Mucosa of descending colon (tissue), 3 donors: ENCODE data around the gene FAM240A. TPM values are rescaled to one million over a fixed set of nuclear protein-coding genes. Genes with fewer than 3 reads are reported as not detected.
"Not testable (repeated sequence)": the region's sequence is repeated elsewhere in the genome, so short reads cannot be mapped to it uniquely, and the experiment has no call there.

ENCODE experiments used
- ATAC-seq: fragments of 200-7000 bp; cut with Tn5 transposase; one replicate; pipeline ENCODE4 v1.9.1; 2020; ENCODE audit warnings: mild to moderate bottlenecking, moderate library complexity
- DNase-seq, 3 donors: peaks; one replicate each; pipeline ENCODE4 v3.0.0-alpha.2; 2020
- H3K36me3 ChIP-seq: fragments of 200-600 bp; one replicate; pipeline ENCODE4 v1.8.0; 2021; ENCODE audit warnings: low read depth, mild to moderate bottlenecking
- H3K4me1 ChIP-seq: fragments of 200-600 bp; one replicate; pipeline ENCODE4 v1.8.0; 2021; ENCODE audit warnings: low read depth, mild to moderate bottlenecking
- H3K4me3 ChIP-seq: fragments of 200-600 bp; one replicate; pipeline ENCODE4 v1.8.0; 2021; ENCODE audit warnings: mild to moderate bottlenecking
- H3K9me3 ChIP-seq: fragments of 200-600 bp; one replicate; pipeline ENCODE4 v1.8.0; 2021; ENCODE audit warnings: mild to moderate bottlenecking
- intact Hi-C, 2 donors: fragments of 100-400 bp; cut with DNase I in 1 of 2; cut with micrococcal nuclease in 1 of 2; formaldehyde crosslinking; loops; one replicate each; pipeline versions ENCODE4 v1.11.0 to v1.11.1; 2022; cut with DNase I, micrococcal nuclease
- total RNA-seq, 3 donors: library from RNA; stranded (reverse); fragmentation: NEBNext Ultra II Directional in 2 of 3; extraction: Animal tissue kit (Norgen Biotek cat#: 25700) in 2 of 3; gene quantifications; one replicate each; pipeline versions ENCODE4 v1.2.1 to v1.2.4, GENCODE V29; 2021 to 2023
- TF ChIP-seq, protein P1 (sequence below): fragments of 200-600 bp; IDR thresholded peaks from one replicate; pipeline ENCODE4 v1.8.0; 2022; ENCODE audit warnings: antibody characterized with exemption, mild to moderate bottlenecking
- donor health status: DM: no; HTN: no; CAD: no; lungs with moderate emphysema.
- donor health status: DM: no; HTN: no; CAD: no.
- donor health status: DM: no; HTN: yes; CAD: no.

FAM240A gene
- total RNA-seq, 3 donors from 2014 or later = not detected

DNA sequence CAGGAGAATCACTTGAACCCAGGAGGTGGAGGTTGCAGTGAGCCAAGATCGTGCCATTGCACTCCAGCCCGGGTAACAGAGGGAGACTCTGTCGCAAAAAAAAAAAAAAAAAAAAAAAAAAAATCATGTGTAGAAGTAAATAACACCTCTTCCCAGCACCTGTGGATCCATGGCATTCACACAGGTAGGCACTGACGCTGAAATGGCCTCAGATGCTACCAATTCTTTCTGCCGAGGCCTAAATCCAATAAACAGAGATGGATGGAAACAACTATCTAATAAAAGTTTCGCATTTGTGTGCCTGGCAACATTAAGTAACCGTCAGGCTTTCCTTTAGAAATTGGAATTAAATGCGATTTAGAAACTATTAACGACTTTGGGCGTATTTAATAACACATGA, 35.9 kb upstream of the FAM240A start:
- no peaks in the 10 kb centered on the region for H3K9me3 ChIP-seq
- H3K4me1 ChIP-seq = peaks cover 14% of the 10 kb centered on the region
- intact Hi-C loops = no loop called here
- no peak overlapping the region for H3K4me3 ChIP-seq
- no peaks in the 10 kb centered on the region for H3K36me3 ChIP-seq
- TF ChIP-seq, protein P1, sequence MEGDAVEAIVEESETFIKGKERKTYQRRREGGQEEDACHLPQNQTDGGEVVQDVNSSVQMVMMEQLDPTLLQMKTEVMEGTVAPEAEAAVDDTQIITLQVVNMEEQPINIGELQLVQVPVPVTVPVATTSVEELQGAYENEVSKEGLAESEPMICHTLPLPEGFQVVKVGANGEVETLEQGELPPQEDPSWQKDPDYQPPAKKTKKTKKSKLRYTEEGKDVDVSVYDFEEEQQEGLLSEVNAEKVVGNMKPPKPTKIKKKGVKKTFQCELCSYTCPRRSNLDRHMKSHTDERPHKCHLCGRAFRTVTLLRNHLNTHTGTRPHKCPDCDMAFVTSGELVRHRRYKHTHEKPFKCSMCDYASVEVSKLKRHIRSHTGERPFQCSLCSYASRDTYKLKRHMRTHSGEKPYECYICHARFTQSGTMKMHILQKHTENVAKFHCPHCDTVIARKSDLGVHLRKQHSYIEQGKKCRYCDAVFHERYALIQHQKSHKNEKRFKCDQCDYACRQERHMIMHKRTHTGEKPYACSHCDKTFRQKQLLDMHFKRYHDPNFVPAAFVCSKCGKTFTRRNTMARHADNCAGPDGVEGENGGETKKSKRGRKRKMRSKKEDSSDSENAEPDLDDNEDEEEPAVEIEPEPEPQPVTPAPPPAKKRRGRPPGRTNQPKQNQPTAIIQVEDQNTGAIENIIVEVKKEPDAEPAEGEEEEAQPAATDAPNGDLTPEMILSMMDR = no peak
- DNase-seq (no peak), ATAC-seq (no peak)

DNA sequence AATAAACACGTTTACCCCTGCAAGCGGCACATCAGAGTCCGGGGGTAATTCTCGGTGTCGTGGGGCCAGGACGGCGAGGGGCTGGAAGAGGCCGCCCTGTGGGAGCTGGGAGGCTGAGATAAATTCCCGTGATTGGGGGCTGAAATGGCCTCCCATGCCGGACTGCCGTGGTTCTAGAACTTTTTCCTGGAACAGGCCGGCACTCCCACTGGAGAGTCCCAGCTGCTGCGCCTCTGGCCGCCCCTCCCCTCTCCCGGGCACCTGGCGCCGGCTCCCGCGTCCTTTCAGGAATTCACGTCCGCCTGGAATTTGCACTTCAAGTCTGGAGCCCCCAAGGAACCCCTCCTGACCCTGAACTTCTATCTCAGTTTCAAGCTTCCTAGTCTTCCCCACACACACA, 35.4 kb upstream of the FAM240A start:
- ATAC-seq (no peak), DNase-seq (no peak)
- intact Hi-C loops = no loop called here
- Histone ChIP-seq H3K36me3 (no peaks in the 10 kb centered on the region), H3K4me3 (no peak overlapping the region), H3K4me1 (peaks cover 14% of the 10 kb centered on the region), H3K9me3 (no peaks in the 10 kb centered on the region)
- TF ChIP-seq, protein P1 = no peak

DNA sequence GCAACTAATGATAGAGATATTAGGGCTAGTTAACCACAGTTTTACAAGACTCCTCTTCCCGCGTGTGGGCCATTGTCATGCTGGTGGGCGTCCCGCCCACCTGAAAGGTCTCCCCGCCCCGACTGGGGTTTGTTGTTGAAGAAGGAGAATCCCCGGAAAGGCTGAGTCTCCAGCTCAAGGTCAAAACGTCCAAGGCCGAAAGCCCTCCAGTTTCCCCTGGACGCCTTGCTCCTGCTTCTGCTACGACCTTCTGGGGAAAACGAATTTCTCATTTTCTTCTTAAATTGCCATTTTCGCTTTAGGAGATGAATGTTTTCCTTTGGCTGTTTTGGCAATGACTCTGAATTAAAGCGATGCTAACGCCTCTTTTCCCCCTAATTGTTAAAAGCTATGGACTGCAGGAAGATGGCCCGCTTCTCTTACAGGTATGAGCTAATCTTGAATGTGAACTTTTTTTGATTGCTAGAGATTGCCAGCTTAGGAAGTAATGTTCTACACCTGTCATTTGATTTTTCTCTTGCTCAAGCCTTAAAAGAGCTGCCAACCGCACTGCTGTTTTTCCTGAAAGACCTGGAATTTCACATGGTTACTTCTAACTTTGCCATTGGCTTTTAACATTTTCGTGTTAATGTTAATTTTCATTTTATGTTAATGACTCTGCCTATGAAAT, 34.6 kb upstream of the FAM240A start:
- H3K36me3 ChIP-seq, ATAC-seq, H3K4me3 ChIP-seq, H3K9me3 ChIP-seq, intact Hi-C loops, DNase-seq: not testable (repeated sequence)
- peaks cover 14% of the 10 kb centered on the region for H3K4me1 ChIP-seq

DNA sequence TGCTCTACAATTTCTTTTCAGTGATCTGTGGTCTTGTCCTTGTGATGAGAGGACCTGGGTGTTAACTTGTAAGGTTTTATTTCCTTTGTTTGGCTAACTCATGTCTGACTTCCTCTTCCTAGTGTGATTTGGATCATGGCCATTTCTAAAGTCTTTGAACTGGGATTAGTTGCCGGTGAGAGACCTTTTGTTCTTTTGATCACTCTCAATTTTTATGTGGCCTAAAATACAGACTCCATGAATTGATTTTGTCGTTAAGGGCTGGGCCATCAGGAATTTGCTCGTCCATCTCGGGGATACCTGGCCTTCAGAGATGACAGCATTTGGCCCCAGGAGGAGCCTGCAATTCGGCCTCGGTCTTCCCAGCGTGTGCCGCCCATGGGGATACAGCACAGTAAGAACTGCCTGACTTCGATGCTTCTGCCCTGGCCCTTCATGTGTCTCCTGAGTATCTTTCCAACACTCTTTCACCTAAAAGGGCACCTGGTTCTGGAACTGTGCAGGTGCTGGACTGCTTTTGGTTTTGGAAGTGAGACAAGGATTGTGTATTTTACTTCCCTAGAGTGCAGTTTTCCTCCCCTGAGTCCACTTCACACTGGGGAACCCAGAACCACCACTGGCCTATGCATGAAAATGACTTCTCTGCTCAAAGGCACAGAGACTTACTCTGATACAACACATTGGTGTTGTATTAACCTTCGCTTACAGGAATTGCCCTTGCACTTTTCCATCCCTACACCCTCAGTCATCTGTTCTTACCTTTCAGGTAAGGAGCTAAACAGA, 33.2 kb upstream of the FAM240A start:
- no peaks in the 10 kb centered on the region for H3K36me3 ChIP-seq
- H3K4me1 ChIP-seq = peaks cover 14% of the 10 kb centered on the region
- no peak overlapping the region for H3K4me3 ChIP-seq
- DNase-seq = peak in 1 of 3 donors; percentile 46
- no peaks in the 10 kb centered on the region for H3K9me3 ChIP-seq
- intact Hi-C loops = no loop called here
- TF ChIP-seq, protein P1 = no peak
- peak; percentile 86 for ATAC-seq

DNA sequence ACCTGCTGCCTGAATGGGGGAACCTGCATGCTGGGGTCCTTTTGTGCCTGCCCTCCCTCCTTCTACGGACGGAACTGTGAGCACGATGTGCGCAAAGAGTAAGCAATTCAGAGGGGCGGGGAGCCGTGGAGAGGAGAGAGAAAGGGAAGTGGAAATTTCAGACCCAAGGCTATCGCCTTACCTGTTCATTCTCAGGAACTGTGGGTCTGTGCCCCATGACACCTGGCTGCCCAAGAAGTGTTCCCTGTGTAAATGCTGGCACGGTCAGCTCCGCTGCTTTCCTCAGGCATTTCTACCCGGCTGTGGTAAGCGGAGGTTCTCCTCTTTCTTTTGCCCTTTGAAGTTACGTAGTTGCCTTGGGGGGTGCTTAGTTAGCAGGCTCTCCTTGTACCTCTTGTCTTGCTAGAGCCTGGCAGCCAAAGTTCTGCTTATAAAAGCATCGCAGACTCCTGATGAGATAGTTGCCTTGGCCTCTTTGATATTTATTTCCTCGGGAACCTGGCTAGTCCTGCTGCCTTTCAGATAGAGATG, 32.5 kb upstream of the FAM240A start:
- TF ChIP-seq, protein P1 = no peak
- ATAC-seq = peak; percentile 63

DNA sequence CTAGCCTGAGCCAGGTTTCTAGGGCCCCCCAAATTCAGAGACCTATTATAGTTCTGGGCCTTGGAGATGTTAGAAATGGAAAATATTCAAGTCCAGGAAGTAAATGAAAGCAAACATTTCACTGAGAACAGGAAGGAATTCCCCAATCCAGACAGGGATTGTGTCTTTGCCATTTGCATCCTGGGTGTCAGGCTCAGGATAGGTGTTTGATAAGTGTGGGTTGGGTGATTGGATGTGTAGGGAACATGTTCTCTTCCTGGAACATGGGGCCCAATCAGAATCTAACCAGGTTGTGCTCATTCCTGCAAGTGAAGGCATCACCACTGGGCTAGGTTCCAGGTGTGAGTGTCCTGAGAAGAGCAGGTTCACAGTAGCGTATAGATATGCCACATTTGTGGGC, 31.6 kb upstream of the FAM240A start:
- Histone ChIP-seq H3K36me3 (no peaks in the 10 kb centered on the region), H3K4me1 (peaks cover 14% of the 10 kb centered on the region), H3K4me3 (no peak overlapping the region), H3K9me3 (no peaks in the 10 kb centered on the region)
- TF ChIP-seq, protein P1 = no peak
- peak; percentile 64 for ATAC-seq
- no peak for DNase-seq
- intact Hi-C loops = no loop called here

More for the DNA sequence above, 32.5 kb upstream of the FAM240A start:
- H3K4me1 ChIP-seq = peaks cover 14% of the 10 kb centered on the region
- H3K9me3 ChIP-seq = no peaks in the 10 kb centered on the region
- intact Hi-C loops = no loop called here
- H3K4me3 ChIP-seq = no peak overlapping the region
- no peaks in the 10 kb centered on the region for H3K36me3 ChIP-seq
- peak in 2 of 3 donors; percentile 39 to 48 for DNase-seq
